ENCODE data around the gene PUM2.

- TF ChIP-seq NFRKB (IDR thresholded peaks at IDR 0.05) (no peak), SUZ12 (IDR thresholded peaks at IDR 0.05) (no peak), TARDBP (IDR thresholded peaks at IDR 0.05) (no peak), FOXM1 (IDR thresholded peaks at IDR 0.05; ENCODE audit: borderline replicate concordance) (no peak), CTBP1 (IDR thresholded peaks at IDR 0.05; ENCODE audit: borderline replicate concordance) (no peak), PKNOX1 (IDR thresholded peaks at IDR 0.05) (no peak), FOXA1 (IDR thresholded peaks at IDR 0.05) (no peak), SP1 (IDR thresholded peaks at IDR 0.05) (no peak), HDGF (IDR thresholded peaks at IDR 0.05; ENCODE audit: borderline replicate concordance) (no peak), BHLHE40 (IDR thresholded peaks at IDR 0.05; ENCODE audit: borderline replicate concordance) (no peak), ZNF384 (IDR thresholded peaks at IDR 0.05) (no peak)
These were observed 15.9 kb downstream of the PUM2 start for GRCh38 chr2:20334605-20335203.
